Mucosa of rectum (tissue), 2 donors: ENCODE results near the gene ITGB6.
A peak's percentile ranks its signal among the peaks of the same experiment; 100 is the strongest.

Source experiments
- H3K27ac ChIP-seq, 2 donors: one replicate each; pipeline ENCODE4 v1.7.0; 2013; ENCODE audit warnings: inconsistent platforms in 2 of 2, low read depth in 2 of 2, low read length in 2 of 2
- H3K27me3 ChIP-seq, 2 donors: one replicate each; pipeline ENCODE4 v1.7.0; 2013; ENCODE audit warnings: low read length in 2 of 2; ENCODE audit not compliant: control insufficient read depth in 2 of 2, insufficient read depth in 2 of 2
- H3K36me3 ChIP-seq, 2 donors: one replicate each; pipeline ENCODE4 v1.7.0; 2013; ENCODE audit warnings: low read length in 2 of 2; ENCODE audit not compliant: control insufficient read depth in 2 of 2, insufficient read depth in 2 of 2
- H3K4me1 ChIP-seq, 2 donors: one replicate each; pipeline ENCODE4 v1.7.0; 2013; ENCODE audit warnings: low read length in 2 of 2, mild to moderate bottlenecking in 1 of 2; ENCODE audit not compliant: control insufficient read depth in 2 of 2, insufficient read depth in 2 of 2
- H3K4me3 ChIP-seq, 2 donors: one replicate each; pipeline ENCODE4 v1.7.0; 2013; ENCODE audit warnings: low read length in 2 of 2
- H3K9ac ChIP-seq, 2 donors: one replicate each; pipeline ENCODE4 v1.7.0; 2013; ENCODE audit warnings: low read length in 2 of 2, low read depth in 1 of 2, mild to moderate bottlenecking in 1 of 2
- H3K9me3 ChIP-seq, 2 donors: one replicate each; pipeline ENCODE4 v1.7.0; 2013; ENCODE audit warnings: low read length in 2 of 2; ENCODE audit not compliant: control insufficient read depth in 2 of 2
- donor health status: healthy.
- donor health status: Normal muscosa, but diverticular disease.

The ITGB6 gene

GRCh38 chr2:160097326-160097725 lies 102.7 kb downstream of the ITGB6 start:
- H3K4me1 ChIP-seq: peaks cover 0 to 5% of the 10 kb centered on the region in 2 donors
- peaks cover 0 to 4% of the 10 kb centered on the region in 2 donors for H3K9me3 ChIP-seq
- no peak overlapping the region for H3K27ac ChIP-seq
- no peaks in the 10 kb centered on the region for H3K36me3 ChIP-seq
- H3K27me3 ChIP-seq: no peaks in the 10 kb centered on the region
- H3K9ac ChIP-seq: no peak overlapping the region
- H3K4me3 ChIP-seq: no peak overlapping the region

DNA sequence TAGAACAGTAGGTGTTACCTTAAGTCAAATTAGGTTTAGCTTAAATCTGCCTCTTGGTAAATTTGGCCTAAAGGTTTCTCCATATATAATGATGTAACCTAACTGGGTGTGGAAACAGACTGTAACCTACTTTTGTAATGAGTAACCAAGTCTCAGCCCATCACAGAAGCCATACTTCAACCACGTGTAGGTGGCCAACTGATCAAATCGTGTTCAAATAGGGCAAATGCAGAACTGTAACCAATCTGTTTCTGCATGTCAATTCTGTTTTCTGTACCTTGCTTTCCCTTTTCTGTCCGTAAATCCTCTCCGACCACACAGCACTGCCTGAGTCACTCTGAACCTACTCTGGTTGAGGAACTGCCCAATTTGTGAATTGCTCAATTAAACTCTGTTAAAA lies 103.7 kb downstream of the ITGB6 start:
- no peaks in the 10 kb centered on the region for H3K36me3 ChIP-seq
- peaks cover under 1 to 4% of the 10 kb centered on the region in 2 donors for H3K9me3 ChIP-seq
- H3K9ac ChIP-seq: no peak overlapping the region
- no peak overlapping the region for H3K27ac ChIP-seq
- peaks cover 0 to 5% of the 10 kb centered on the region in 2 donors for H3K4me1 ChIP-seq
- H3K27me3 ChIP-seq: no peaks in the 10 kb centered on the region
- no peak overlapping the region for H3K4me3 ChIP-seq

GRCh38 chr2:160092445-160092844 lies 107.6 kb downstream of the ITGB6 start:
- H3K4me3 ChIP-seq: no peak overlapping the region
- no peaks in the 10 kb centered on the region for H3K27me3 ChIP-seq
- no peaks in the 10 kb centered on the region for H3K4me1 ChIP-seq
- H3K9me3 ChIP-seq: peaks cover 13 to 20% of the 10 kb centered on the region in 2 donors
- no peak overlapping the region for H3K9ac ChIP-seq
- no peak overlapping the region for H3K27ac ChIP-seq
- H3K36me3 ChIP-seq: no peaks in the 10 kb centered on the region

DNA sequence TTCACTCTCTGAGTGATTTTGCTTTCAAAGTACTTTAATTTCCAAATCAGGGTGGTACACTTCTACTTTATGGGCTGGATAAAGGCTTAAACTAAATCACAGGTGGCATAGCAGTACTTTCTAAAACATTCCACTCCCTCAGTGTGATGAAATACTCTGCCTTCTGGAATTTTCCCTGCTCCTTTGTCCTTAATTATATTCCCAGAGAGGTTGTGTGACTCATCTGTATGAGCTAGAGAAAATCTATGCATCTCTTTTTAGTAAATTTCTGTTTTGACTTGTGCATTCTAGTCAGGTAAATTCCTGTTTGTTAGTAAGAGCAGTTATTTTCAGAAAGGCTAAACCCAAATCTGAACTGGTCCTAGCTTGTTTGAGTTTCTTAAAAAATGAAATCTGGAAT lies 108.7 kb downstream of the ITGB6 start:
- Histone ChIP-seq H3K4me3 (no peak overlapping the region), H3K36me3 (no peaks in the 10 kb centered on the region), H3K27ac (no peak overlapping the region), H3K9ac (no peak overlapping the region), H3K27me3 (no peaks in the 10 kb centered on the region), H3K4me1 (no peaks in the 10 kb centered on the region), H3K9me3 (peaks cover 13 to 22% of the 10 kb centered on the region in 2 donors)

- no peaks in the 10 kb centered on the region for H3K4me1 ChIP-seq
- no peak overlapping the region for H3K4me3 ChIP-seq
- no peaks in the 10 kb centered on the region for H3K27me3 ChIP-seq
- no peaks in the 10 kb centered on the region for H3K36me3 ChIP-seq
- no peak overlapping the region for H3K27ac ChIP-seq
- H3K9ac ChIP-seq: no peak overlapping the region
- H3K9me3 ChIP-seq: peaks cover 16 to 27% of the 10 kb centered on the region in 2 donors
Observed at GRCh38 chr2:160087854-160088745, 112.0 kb downstream of the ITGB6 start.

- Histone ChIP-seq H3K36me3 (no peaks in the 10 kb centered on the region), H3K4me1 (no peaks in the 10 kb centered on the region), H3K9ac (no peak overlapping the region), H3K27me3 (no peaks in the 10 kb centered on the region), H3K4me3 (no peak overlapping the region), H3K27ac (no peak overlapping the region), H3K9me3 (peaks cover 16 to 26% of the 10 kb centered on the region in 2 donors)
Observed at GRCh38 chr2:160085662-160086061, 114.4 kb downstream of the ITGB6 start.

- Histone ChIP-seq H3K9me3 (no peaks in the 10 kb centered on the region), H3K4me3 (peak overlapping the region in 1 of 2 donors; percentile 8), H3K4me1 (peaks cover 18 to 40% of the 10 kb centered on the region in 2 donors), H3K27ac (peak overlapping the region; percentile 64 to 73), H3K27me3 (no peaks in the 10 kb centered on the region), H3K36me3 (no peaks in the 10 kb centered on the region), H3K9ac (no peak overlapping the region)
Observed at GRCh38 chr2:160077912-160078810, 121.9 kb downstream of the ITGB6 start.

DNA sequence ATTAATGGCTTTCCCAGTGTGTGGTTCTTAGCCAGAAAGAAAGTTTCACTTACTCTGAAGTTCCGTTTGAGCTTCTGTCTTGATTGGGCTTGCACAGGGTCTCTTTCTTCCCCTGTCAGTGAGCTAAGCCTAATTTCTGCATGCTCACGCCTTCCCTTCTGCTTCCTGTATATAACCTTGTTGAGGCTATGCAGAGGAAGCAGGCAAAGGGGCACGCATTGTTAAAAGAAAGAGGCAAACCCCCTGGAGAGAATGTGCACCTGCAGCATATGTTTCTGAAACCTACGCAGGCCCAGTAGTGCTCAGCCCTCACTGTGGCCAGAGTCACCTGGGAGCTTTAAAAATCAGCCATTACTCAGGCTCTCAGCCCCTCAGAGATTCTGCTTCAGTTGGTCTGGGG lies 123.2 kb downstream of the ITGB6 start:
- Histone ChIP-seq H3K4me3 (no peak overlapping the region), H3K36me3 (no peaks in the 10 kb centered on the region), H3K27me3 (no peaks in the 10 kb centered on the region), H3K4me1 (peaks cover 18 to 40% of the 10 kb centered on the region in 2 donors), H3K9me3 (no peaks in the 10 kb centered on the region), H3K9ac (no peak overlapping the region), H3K27ac (peak overlapping the region; percentile 64 to 73)

GRCh38 chr2:160076241-160076640 lies 123.8 kb downstream of the ITGB6 start:
- Histone ChIP-seq H3K4me1 (peaks cover 18 to 40% of the 10 kb centered on the region in 2 donors), H3K4me3 (no peak overlapping the region), H3K9ac (no peak overlapping the region), H3K27ac (no peak overlapping the region), H3K27me3 (no peaks in the 10 kb centered on the region), H3K9me3 (no peaks in the 10 kb centered on the region), H3K36me3 (no peaks in the 10 kb centered on the region)

GRCh38 chr2:160075171-160075570 lies 124.9 kb downstream of the ITGB6 start:
- H3K27ac ChIP-seq: no peak overlapping the region

More at GRCh38 chr2:160075171-160075570, 124.9 kb downstream of the ITGB6 start:
- no peak overlapping the region for H3K4me3 ChIP-seq
- peaks cover 18 to 40% of the 10 kb centered on the region in 2 donors for H3K4me1 ChIP-seq
- H3K27me3 ChIP-seq: no peaks in the 10 kb centered on the region
- no peak overlapping the region for H3K9ac ChIP-seq
- no peaks in the 10 kb centered on the region for H3K9me3 ChIP-seq
- no peaks in the 10 kb centered on the region for H3K36me3 ChIP-seq
